Activated naive CD4-positive, alpha-beta T cell treated with anti-CD3 and anti-CD28 coated beads, Interleukin-2, amount 50 U/mL, for 16 hours (primary cell): ENCODE measurements around the gene SCO1.

Source experiments
- DNase-seq: peaks from one replicate; pipeline ENCODE4 v3.0.0-alpha.2; 2020

Gene SCO1

DNA sequence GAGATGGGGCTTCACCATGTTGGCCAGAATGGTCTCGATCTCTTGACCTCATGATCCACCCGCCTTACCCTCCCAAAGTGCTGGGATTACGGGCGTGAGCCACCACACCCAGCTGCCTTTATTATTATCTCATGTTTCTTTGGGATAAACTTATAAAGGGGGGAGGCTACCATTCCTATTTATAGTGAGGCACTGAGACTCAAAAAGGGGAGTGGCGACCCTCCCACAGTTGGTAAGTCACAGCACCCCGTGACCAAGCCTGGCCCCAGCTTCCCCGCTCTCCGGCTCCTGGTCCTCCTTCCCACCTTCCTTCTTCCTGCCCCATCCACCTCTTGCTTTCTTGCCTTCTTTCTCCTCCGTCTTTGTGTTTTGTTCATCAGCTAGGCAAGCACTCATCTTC is 45.4 kb downstream of the SCO1 start:
- no peak for DNase-seq

- no peak for DNase-seq
These were observed 47.7 kb downstream of the SCO1 start for GRCh38 chr17:10649602-10650001.

DNA sequence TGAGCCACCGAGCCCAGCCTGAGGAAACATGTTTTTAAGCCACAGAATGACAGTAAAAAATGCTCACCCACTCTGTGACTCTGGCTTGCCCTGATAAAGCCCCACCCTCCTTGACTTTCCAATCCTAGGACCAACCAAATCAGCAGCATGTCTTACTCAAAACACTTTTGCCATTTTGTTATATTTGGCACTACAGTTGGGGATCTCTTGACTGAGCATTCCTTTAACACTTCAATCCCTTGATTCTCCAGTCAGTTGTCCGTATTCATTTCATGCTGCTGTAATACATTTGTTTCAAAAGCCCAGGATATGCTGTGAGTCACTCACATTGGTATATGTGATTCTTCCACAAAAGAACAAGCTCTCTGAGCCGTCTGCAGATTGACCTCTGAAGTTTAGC is 48.4 kb downstream of the SCO1 start:
- no peak for DNase-seq

DNA sequence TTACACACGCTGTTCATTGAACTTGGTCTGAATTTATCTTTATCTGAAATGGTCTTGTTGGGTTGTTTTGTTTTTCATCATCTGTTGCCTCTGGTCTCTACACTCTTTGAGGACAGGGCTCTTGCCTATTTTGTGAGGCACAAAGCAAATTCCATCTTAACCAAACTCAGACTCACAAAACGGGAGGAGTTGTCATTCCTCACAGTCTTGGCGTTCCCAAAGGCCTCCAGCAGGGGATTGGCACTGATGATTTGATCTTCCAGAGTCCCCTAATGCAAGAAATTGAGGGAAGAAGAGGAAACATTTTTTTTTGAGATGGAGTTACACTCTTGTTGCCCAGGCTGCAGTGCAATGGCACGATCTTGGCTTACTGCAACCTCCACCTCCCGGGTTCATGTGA is 49.0 kb downstream of the SCO1 start:
- DNase-seq = no peak

GRCh38 chr17:10646392-10646990 is 50.8 kb downstream of the SCO1 start:
- DNase-seq = peak; percentile 77

DNA sequence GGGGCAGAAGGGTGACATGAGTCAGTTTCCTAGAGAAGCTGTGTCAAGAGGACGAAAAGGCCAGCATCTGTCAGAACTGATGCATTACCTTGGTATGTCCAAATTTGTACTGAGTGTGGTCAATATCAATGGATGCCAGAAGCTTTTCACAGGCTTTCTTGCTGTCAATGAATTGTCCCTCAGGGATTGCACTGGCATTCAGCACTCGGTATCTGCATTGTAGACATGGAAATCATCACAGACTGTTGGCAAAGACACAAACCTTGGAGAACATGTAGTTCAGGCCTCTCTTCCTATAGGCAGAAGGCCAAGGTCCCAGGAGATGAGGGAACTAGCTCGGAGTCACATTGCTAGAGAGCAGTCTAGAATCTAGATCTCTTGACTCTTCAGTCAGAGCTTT is 56.9 kb downstream of the SCO1 start:
- DNase-seq = no peak

GRCh38 chr17:10638151-10638550 is 59.2 kb downstream of the SCO1 start:
- no peak for DNase-seq

- DNase-seq = no peak
These were observed 62.0 kb downstream of the SCO1 start for GRCh38 chr17:10635290-10635689.

GRCh38 chr17:10633738-10634379 is 63.5 kb downstream of the SCO1 start:
- no peak for DNase-seq

- DNase-seq = no peak
These were observed 65.6 kb downstream of the SCO1 start for GRCh38 chr17:10631701-10632100.

DNA sequence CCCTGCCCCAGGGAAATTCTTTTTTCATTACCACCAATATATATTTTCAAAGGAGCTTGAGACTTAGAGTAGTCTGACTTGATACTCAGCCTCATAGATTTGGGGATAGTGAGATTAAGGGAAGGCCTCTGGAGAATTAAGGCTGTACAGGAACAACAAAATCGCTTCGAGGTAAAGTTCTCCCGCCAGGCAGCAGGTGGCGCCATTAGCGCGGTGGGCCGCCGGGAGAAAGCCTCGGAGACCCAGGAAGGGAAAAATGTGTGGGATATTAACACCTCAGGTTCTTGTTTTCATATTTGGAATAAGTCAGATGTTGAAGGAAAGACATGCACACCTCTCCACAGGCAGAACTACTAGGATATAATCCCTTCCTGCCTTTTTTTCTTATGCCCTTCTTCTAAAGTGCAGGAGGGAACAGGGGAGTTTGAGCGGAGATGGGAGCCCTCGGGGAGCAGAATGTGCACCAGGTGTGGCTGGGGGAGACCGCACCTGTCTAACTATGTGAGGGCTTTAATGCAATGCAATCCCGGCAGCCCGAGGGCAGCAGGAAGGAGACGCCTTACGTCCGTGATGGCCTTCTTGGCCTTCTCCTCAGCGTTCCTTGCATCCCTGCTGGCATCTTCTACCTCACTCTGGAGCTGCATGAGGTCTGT is 66.2 kb downstream of the SCO1 start:
- DNase-seq = no peak

GRCh38 chr17:10629706-10630105 is 67.6 kb downstream of the SCO1 start:
- DNase-seq = no peak

- DNase-seq = no peak
These were observed 68.6 kb downstream of the SCO1 start for GRCh38 chr17:10628756-10629155.

- no peak for DNase-seq
These were observed 70.9 kb downstream of the SCO1 start for GRCh38 chr17:10626390-10626789.

GRCh38 chr17:10624969-10625368 is 72.4 kb downstream of the SCO1 start:
- no peak for DNase-seq

- DNase-seq = no peak
These were observed 73.5 kb downstream of the SCO1 start for GRCh38 chr17:10623737-10624338.

DNA sequence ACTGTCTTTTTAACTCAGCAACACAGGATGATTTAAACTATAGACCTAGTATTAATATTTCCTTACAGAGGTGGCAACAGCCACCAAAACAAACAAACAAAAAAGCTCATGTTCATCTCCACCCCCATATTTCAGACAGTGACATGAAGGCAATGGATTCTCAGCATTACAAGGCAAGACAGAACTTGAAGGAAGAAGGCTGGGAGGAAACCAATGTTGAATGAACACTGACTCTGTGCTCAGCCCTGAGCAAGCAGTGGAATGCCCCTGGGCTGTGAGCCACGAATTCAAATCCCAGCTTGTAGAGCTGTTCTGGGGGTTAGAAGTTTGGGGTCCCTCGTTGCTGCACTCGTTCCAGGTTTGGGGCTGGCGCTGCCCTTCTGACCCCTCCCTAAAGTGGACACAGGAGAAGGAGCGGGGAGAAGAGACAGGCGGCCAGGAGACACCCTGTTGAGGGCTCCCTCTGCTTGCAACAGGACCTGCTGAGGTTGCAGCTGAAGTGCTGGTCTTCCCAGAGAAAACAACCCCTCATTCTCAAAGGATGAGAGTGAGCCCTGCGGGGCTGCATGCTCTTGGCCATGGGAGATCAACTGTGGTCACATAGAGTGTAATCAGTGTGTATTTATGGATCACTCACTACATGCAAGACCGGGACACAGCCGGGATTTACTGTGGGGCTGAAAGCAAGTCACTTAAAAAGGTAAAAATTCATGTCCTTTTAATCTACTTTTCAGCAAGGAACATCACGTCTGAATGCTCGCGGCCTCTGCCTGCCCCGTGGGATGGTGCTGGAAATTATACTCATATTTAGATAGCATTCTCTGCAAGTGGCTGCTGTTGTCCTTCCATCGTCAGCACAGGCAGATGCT is 74.5 kb downstream of the SCO1 start:
- DNase-seq = no peak
